ENCODE data around the gene CMTM7.
"Not testable (repeated sequence)": the region's sequence is repeated elsewhere in the genome, so short reads cannot be mapped to it uniquely, and the experiment has no call there.

The CMTM7 gene

DNA sequence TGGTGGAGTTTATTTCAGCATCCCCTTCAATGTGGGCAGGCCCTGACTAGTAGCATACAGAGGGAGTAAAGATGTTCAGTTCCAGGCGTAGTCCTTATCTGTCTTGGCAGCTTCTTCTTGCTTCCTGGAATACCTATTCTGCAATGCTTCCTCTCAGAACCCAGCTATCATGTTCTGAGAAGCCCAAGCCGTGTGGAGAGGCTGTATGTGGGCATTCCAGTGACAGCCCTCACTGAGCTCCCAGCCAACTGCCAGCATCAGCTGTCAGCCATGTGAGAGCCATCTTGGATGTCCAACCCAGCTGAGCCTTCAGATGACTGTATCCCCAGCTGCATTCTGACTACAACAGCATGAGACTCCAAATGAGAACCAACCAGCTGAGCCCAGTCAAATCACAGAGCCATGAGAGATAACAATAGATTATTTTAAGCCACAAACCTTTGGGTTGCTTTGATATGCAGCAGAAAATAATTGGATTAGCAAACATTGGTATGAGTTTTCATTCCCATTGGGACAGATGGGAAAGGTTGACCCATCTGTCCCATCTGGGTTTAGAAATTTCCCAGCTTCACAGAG, 8.4 kb upstream of the CMTM7 start:
- TF ChIP-seq, protein P1, sequence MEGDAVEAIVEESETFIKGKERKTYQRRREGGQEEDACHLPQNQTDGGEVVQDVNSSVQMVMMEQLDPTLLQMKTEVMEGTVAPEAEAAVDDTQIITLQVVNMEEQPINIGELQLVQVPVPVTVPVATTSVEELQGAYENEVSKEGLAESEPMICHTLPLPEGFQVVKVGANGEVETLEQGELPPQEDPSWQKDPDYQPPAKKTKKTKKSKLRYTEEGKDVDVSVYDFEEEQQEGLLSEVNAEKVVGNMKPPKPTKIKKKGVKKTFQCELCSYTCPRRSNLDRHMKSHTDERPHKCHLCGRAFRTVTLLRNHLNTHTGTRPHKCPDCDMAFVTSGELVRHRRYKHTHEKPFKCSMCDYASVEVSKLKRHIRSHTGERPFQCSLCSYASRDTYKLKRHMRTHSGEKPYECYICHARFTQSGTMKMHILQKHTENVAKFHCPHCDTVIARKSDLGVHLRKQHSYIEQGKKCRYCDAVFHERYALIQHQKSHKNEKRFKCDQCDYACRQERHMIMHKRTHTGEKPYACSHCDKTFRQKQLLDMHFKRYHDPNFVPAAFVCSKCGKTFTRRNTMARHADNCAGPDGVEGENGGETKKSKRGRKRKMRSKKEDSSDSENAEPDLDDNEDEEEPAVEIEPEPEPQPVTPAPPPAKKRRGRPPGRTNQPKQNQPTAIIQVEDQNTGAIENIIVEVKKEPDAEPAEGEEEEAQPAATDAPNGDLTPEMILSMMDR (IDR thresholded peaks at IDR 0.05; ENCODE audit: low read depth, low read length), result no peak
- no peak for DNase-seq (ENCODE audit: extremely low read depth, low read depth)

DNA sequence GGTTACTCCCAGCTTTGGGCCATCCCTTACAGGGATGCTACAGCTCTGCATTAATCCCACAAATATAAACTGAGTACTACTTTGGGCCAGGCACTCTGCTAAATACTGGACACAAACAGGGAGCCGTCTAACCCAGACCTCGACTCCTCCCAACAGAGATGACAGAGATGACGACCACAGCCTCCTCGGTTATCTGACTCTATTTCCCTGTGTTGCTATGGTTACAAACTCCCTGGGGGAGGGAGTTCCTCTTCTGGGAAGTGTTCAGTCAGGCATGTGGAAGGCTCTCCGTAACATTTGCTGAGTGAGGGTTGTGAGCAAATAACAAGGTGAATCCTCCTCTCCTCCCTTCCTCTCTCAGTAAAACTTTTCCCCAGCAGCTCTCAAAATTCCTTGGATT, 6.7 kb upstream of the CMTM7 start:
- no peak for DNase-seq (ENCODE audit: extremely low read depth, low read depth)
- TF ChIP-seq, protein P1 (IDR thresholded peaks at IDR 0.05; ENCODE audit: low read depth, low read length), result no peak

DNA sequence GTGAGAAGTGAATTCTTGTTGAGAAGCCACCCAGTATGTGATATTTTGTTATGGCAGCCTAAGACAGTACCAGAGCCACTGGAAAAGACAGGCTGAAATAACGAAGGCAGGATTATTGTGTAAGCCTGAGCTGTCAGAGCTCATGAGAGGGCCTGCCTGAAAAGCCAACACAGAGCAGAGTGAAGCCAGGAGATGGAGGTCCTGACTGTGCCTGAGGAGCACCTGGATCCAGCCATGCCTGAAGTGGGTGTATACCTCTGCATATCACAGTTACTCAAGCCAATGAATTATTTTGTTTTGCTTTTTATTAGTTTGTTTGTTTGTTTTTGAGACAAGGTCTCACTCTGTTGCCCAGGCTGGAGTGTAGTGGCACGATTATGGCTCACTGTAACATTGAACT, 4.1 kb upstream of the CMTM7 start:
- no peak for DNase-seq (ENCODE audit: extremely low read depth, low read depth)
- TF ChIP-seq, protein P1 (IDR thresholded peaks at IDR 0.05; ENCODE audit: low read depth, low read length), result no peak

DNA sequence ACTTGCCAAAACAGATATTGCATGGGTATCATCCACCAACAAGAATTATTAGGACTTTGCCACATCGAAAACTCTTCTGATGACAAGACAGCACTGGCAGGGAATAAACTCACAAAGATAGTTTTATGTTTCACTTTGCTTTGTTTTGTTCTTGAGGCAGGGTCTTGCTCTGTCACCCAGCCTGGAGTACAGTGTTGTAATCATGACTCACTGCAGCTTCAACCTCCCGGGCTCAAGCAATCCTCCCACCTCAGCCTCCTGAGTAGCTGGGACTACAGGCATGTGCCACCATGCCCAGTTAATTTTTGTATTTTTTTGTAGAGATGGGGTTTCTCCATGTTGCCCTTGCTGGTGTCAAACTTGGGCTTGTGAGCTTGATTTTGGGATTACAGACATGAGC, 2.1 kb upstream of the CMTM7 start:
- DNase-seq (ENCODE audit: extremely low read depth, low read depth), result not testable (repeated sequence)

DNA sequence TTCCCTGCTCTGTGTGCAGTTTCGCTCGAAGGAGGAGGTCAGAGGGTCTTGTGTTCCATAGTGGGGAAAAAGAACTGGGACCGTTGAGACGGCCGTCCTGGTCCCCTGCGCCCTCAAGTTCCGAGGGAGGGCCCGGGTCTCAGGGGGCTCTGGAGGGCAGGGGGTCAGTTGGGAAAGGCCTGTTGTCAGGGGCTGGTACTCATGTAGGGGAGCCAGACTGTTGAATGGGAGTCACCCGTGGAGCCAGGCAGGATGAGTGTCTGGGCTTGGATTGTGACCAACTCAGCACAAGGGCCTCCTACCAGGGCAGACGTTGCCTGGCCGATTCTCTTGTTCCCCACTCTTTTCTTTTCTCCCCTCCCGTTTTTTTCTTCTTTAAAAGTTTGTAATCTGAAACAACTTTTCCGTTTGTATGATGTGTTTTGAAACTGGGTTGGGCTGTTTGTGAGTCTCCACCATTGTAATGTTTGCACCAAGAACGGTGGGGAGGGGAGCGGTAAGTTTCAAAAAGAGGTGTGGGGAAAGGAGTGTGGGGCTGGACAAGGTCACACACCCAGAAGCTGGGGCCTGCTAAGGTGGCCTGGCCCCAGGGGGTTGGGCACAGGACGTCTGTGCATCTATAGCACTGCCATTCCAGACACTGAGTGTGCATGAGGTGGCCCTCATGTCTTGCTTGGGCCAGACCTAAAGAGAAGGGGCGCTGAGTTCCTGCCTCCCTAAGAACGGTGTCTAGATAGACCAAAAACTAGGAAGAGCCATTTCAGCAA, 1.1 kb downstream of the CMTM7 start:
- no peak for DNase-seq (ENCODE audit: extremely low read depth, low read depth)

DNA sequence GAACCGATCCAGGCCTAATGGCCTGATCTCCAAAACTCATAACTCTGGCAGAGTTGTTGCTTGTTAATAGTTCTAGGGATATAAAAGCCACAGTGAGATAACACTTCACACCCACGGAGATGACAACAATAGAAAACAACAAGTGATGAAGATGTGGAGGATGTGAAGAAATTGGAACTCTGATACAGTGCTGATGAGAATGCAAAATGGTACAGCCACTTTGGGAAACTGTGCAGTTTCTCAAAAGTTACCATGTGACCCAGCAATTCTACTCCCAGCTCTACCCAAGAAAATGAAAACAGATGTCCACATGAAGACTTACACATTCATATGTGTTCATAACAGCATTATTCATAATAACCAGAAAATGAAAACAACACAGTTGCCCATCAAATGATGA, 3.8 kb downstream of the CMTM7 start:
- no peak for DNase-seq (ENCODE audit: extremely low read depth, low read depth)
- TF ChIP-seq, protein P1 (IDR thresholded peaks at IDR 0.05; ENCODE audit: low read depth, low read length), result no peak

More for the DNA sequence above, 1.1 kb downstream of the CMTM7 start:
- TF ChIP-seq, protein P1 (IDR thresholded peaks at IDR 0.05; ENCODE audit: low read depth, low read length), result no peak

DNA sequence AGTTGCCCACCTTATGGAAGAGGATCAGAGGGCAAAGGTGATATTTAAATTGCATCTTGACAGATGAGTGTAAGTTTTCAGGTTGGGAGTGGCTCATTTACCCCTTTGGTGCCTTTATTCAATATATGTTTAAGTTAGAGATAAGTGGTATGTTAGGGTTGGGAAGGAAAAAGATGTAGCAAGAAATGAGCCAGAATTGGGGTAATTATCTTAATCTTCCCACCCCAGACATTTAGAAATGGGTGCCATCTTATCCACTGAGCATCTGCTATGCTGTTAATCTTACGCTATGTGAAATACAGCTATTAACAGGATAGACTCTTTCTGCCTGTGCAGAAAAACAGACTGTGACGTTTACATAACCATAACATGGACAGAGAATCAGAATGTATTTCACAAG, 6.3 kb downstream of the CMTM7 start:
- no peak for DNase-seq (ENCODE audit: extremely low read depth, low read depth)
- TF ChIP-seq, protein P1 (IDR thresholded peaks at IDR 0.05; ENCODE audit: low read depth, low read length), result no peak

DNA sequence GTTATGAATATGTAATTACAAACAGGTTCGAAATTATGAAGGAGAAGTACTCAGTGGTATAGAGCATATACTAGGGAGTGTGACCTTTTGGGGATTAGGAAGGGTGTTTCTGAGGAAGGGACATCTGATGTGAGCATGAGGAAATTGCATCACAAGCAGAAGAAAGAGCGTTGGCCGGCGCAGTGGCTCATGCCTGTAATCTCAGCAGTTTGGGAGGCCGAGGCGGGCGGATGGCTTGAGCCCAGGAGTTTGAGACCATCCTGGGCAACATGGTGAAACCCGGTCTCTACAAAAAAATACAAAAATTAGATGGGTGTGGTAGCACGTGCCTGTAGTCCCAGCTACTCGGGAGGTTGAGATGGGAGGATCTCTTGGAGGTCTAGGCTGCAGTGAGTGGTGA, 6.9 kb downstream of the CMTM7 start:
- DNase-seq (ENCODE audit: extremely low read depth, low read depth), result no peak
- TF ChIP-seq, protein P1 (IDR thresholded peaks at IDR 0.05; ENCODE audit: low read depth, low read length), result no peak

Data from AG09319 (cell line).